ENCODE results near the gene PPIB.

The PPIB gene

GRCh38 chr15:64152507-64153387 lies 10.1 kb downstream of the PPIB start (continued):
- TF ChIP-seq ZNF114 (tag by site-specific recombination; IDR thresholded peaks at IDR 0.05) (no peak), ZNF341 (tag by site-specific recombination; IDR thresholded peaks at IDR 0.05; ENCODE audit: low read depth) (peak; percentile 42), ZNF561 (tag by site-specific recombination; IDR thresholded peaks at IDR 0.05; ENCODE audit: borderline replicate concordance) (no peak), PRDM10 (tag by site-specific recombination; IDR thresholded peaks at IDR 0.05) (0 out of 2 replicates have a peak, but pooled peaks have one; percentile 18)

- ChIA-PET POLR2A (interaction anchor here (0.6 to 1.6 kb wide), 3 partner anchors 10 to 1409 kb away, joined by 3 to 8 read pairs (median 7); partner anchors contain the start of gene CIAO2A), CTCF (interaction anchor here (1.6 to 2.2 kb wide), 2 partner anchors 10 to 84 kb away, joined by 4 to 16 read pairs; partner anchors contain the start of gene PPIB)
- H3K4me1 ChIP-seq (ENCODE audit: control insufficient read depth, insufficient read depth, low read length), result peaks cover 2% of the 10 kb centered on the region; the same call in 1 of the 2 replicates
- peak within 1 kb of the TSS; percentile 63 for H3K4me3 ChIP-seq (ENCODE audit: low read depth, low read length)
- peak within 1 kb of the TSS; percentile 68; the same call in 1 of the 2 replicates for H3K27ac ChIP-seq (ENCODE audit: extremely low read depth, low read depth, low read length)
- no peaks in the 10 kb centered on the region for H3K9me3 ChIP-seq (ENCODE audit: control insufficient read depth, insufficient read depth, low read depth, low read length)
- H3K36me3 ChIP-seq (ENCODE audit: control insufficient read depth in 2 of 2, insufficient read depth in 1 of 2, low read length in 2 of 2), result peaks cover 0 to 28% of the 10 kb centered on the region in 2 experiments; a peak in 1 of 3 replicates
- TF ChIP-seq MYNN (tag by site-specific recombination; IDR thresholded peaks at IDR 0.05; ENCODE audit: borderline replicate concordance) (no peak), ZNF292 (tag by site-specific recombination; IDR thresholded peaks at IDR 0.05; ENCODE audit: borderline replicate concordance, low read depth) (no peak), ZXDB (tag by site-specific recombination; IDR thresholded peaks at IDR 0.05) (peak; percentile 65), ZNF398 (tag by site-specific recombination; IDR thresholded peaks at IDR 0.05) (0 out of 2 replicates have a peak, but pooled peaks have one; percentile 40), ZNF580 (tag by site-specific recombination; IDR thresholded peaks at IDR 0.05) (0 out of 2 replicates have a peak, but pooled peaks have one; percentile 18), ZFP69B (tag by site-specific recombination; IDR thresholded peaks at IDR 0.05) (peak; percentile 53; the same call in 1 of the 2 replicates), ZNF513 (tag by site-specific recombination; IDR thresholded peaks at IDR 0.05) (0 out of 2 replicates have a peak, but pooled peaks have one; percentile 10), GLIS1 (tag by site-specific recombination; IDR thresholded peaks at IDR 0.05) (peak; percentile 50), ZNF843 (tag by site-specific recombination; IDR thresholded peaks at IDR 0.05) (no peak), ZSCAN5A (tag by site-specific recombination; IDR thresholded peaks at IDR 0.05) (0 out of 2 replicates have a peak, but pooled peaks have one; percentile 32), ZFHX2 (tag by site-specific recombination; conservative IDR thresholded peaks at IDR 0.05) (peak; percentile 96), ZEB2 (tag by site-specific recombination; IDR thresholded peaks at IDR 0.05) (0 out of 2 replicates have a peak, but pooled peaks have one; percentile 48), ZNF350 (tag by site-specific recombination; IDR thresholded peaks at IDR 0.05) (no peak), REST (tag by site-specific recombination; IDR thresholded peaks at IDR 0.05) (peak; percentile 32; the same call in 1 of the 2 replicates), ZNF274 (IDR thresholded peaks at IDR 0.05; ENCODE audit: low read length) (no peak), ZNF274 (tag by site-specific recombination; IDR thresholded peaks at IDR 0.05; ENCODE audit: borderline replicate concordance) (no peak)
These were observed 10.9 kb downstream of the PPIB start, which contains the start of gene SNX22 for GRCh38 chr15:64151727-64152506. SNX22 (plus strand) TSS chr15:64151731; CDS start chr15:64151776, 45 bp downstream.
